Tibial nerve (tissue), 4 donors: ENCODE results near the gene FHDC1.

ENCODE experiments used
- CTCF ChIP-seq, 5 experiments: fragments of 200-600 bp in 3 of 5; fragments of 450-650 bp in 2 of 5; sonication (generic) in 3 of 5; IDR thresholded peaks; one replicate each; pipeline ENCODE4 v1.5.1; 2016 to 2019; ENCODE audit warnings: antibody characterized with exemption in 5 of 5, mild to moderate bottlenecking in 3 of 5, moderate library complexity in 2 of 5
- EP300 ChIP-seq, 2 donors: sonication (generic); formaldehyde crosslinking; IDR thresholded peaks; one replicate each; pipeline ENCODE4 v1.6.1; 2017; ENCODE audit warnings: antibody characterized with exemption in 2 of 2, mild to moderate bottlenecking in 1 of 2
- POLR2A ChIP-seq, 2 donors: fragments of 450-650 bp; IDR thresholded peaks; one replicate each; pipeline ENCODE4 v1.6.1; 2017; ENCODE audit warnings: antibody characterized with exemption in 2 of 2, mild to moderate bottlenecking in 2 of 2, moderate library complexity in 2 of 2

GRCh38 chr4:153002110-153002509 lies 66.0 kb downstream of the FHDC1 start:
- TF ChIP-seq CTCF (IDR thresholded peaks at IDR 0.05) = no peak
- no peak for TF ChIP-seq POLR2A (IDR thresholded peaks at IDR 0.05)
- no peak for TF ChIP-seq EP300 (IDR thresholded peaks at IDR 0.05)
